Ectodermal cell (in vitro differentiated cells): ENCODE results near the gene PEAK1.

ENCODE experiments used
- H3K27ac ChIP-seq: 2 replicates; pipeline ENCODE4 v1.7.0; 2013; ENCODE audit warnings: mild to moderate bottlenecking, low read depth, low read length; ENCODE audit not compliant: insufficient read depth, poor library complexity, severe bottlenecking
- H3K27me3 ChIP-seq: 2 replicates; pipeline ENCODE4 v1.7.0; 2013; ENCODE audit warnings: mild to moderate bottlenecking, low read length; ENCODE audit not compliant: insufficient read depth, control insufficient read depth, poor library complexity, severe bottlenecking
- H3K36me3 ChIP-seq: one replicate; pipeline ENCODE4 v1.7.0; 2013; ENCODE audit warnings: low read length; ENCODE audit not compliant: control insufficient read depth, insufficient read depth
- H3K4me1 ChIP-seq: one replicate; pipeline ENCODE4 v1.7.0; 2013; ENCODE audit warnings: low read length; ENCODE audit not compliant: control insufficient read depth, insufficient read depth
- H3K4me3 ChIP-seq: 2 replicates; pipeline ENCODE4 v1.7.0; 2013; ENCODE audit warnings: low read depth, low read length, control low read depth; ENCODE audit not compliant: insufficient read depth
- H3K9me3 ChIP-seq: 2 replicates; pipeline ENCODE4 v1.7.0; 2013; ENCODE audit warnings: mild to moderate bottlenecking, low read length, moderate library complexity; ENCODE audit not compliant: control insufficient read depth
- WGBS, 2 experiments: methylation state at CpG; one replicate each; pipeline ENCODE4 v1.1.7; 2013; ENCODE audit warnings: missing lambda C conversion rate in 2 of 2; 5-methylcytosine and 5-hydroxymethylcytosine counted together

Gene PEAK1

GRCh38 chr15:77126529-77127326, 293.2 kb downstream of the PEAK1 start:
- Histone ChIP-seq H3K9me3 (no peaks in the 10 kb centered on the region), H3K27me3 (no peaks in the 10 kb centered on the region), H3K36me3 (no peaks in the 10 kb centered on the region), H3K4me1 (no peaks in the 10 kb centered on the region), H3K4me3 (no peak overlapping the region), H3K27ac (no peak overlapping the region)
- WGBS, 2 experiments = 92 to 96% methylated on average over 3 of the region's 3 CpGs

DNA sequence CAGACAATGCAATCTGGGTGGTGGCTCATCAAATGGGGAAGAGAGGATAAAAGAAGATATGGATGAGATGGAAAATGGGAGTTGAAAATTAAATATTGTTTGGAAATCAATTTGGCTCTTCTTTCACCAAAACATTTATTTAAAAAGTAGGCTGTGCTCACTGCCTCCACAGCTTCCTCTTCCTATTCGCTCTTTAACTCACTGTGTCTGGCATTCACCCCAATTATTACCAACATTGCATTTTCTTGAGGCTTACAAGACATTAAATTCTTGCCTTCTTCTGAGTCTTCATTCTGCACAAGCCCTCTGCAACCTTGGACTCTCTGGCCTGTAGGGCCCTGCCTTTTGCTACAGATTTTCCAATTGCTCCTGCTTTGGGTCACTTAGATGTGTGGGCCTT, 296.1 kb downstream of the PEAK1 start:
- no peaks in the 10 kb centered on the region for H3K36me3 ChIP-seq
- H3K4me3 ChIP-seq = no peak overlapping the region
- no peak overlapping the region for H3K27ac ChIP-seq
- no peaks in the 10 kb centered on the region for H3K27me3 ChIP-seq
- 93% methylated on average over 1 of the region's 1 CpG for WGBS, 2 experiments
- H3K4me1 ChIP-seq = no peaks in the 10 kb centered on the region
- no peaks in the 10 kb centered on the region for H3K9me3 ChIP-seq

DNA sequence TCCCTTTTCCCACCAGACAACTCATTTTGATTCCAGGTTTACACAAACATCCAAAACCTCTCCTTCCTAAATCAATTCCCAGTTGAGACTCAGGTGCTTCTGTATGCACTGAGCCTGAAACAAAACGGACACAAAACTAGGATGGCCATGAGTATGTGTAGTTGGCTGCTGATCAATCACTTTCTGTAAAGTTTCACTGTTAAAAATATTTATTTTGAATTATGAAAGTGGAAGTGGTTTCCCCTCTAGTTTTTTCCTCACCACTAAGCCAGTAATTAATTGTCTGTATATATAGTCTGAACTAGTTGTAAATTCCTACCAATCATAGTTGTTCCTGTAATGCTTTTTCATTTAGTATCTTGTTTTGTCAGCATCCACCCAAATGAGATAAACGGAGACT, 297.3 kb downstream of the PEAK1 start:
- 89 to 93% methylated on average over 2 of the region's 2 CpGs for WGBS, 2 experiments
- Histone ChIP-seq H3K36me3 (no peaks in the 10 kb centered on the region), H3K4me3 (no peak overlapping the region), H3K27ac (no peak overlapping the region), H3K27me3 (no peaks in the 10 kb centered on the region), H3K4me1 (no peaks in the 10 kb centered on the region), H3K9me3 (no peaks in the 10 kb centered on the region)

DNA sequence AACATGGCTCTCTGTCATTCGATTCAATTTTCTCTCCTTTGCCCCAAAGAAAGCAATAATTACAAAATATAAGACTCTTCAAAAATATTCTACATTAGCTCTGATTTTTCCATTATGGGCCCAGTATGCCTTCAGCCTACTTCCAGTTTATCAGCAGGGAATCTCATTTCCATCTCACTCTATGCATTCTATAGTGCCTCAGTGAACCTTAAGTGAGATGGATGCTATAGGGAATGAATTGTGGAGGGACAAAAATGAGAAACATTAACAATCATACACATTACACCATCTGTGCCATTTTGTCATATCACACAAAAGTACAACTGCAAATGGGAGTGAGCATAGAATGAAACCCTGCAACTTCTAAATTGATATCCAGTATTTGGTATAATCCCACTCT, 298.3 kb downstream of the PEAK1 start:
- H3K27me3 ChIP-seq = no peaks in the 10 kb centered on the region
- no peaks in the 10 kb centered on the region for H3K4me1 ChIP-seq
- WGBS, 2 experiments = 82 to 94% methylated on average over 1 of the region's 1 CpG
- no peak overlapping the region for H3K27ac ChIP-seq
- H3K4me3 ChIP-seq = no peak overlapping the region
- no peaks in the 10 kb centered on the region for H3K9me3 ChIP-seq
- H3K36me3 ChIP-seq = no peaks in the 10 kb centered on the region

DNA sequence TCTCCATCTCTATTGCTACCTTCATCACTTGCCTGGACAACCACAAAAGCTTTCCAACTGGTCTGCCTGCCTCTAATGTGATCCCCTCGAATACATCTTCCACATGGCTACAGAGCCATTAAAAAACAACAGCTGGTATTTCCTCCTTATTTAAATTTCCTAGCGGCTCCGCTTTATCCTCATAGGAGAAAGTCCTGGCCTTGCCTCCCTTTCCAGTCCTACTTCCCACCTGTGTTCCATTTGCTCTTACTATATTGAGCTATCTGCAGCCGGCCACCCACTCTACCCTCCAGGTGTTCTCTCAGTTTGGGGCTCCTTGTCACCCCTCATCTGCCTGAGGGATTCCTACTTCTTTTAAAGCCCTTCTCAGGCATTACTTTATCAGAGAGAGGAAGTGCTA, 299.3 kb downstream of the PEAK1 start:
- H3K36me3 ChIP-seq = no peaks in the 10 kb centered on the region
- 85 to 86% methylated on average over 4 of the region's 4 CpGs for WGBS, 2 experiments
- H3K4me3 ChIP-seq = no peak overlapping the region
- H3K27me3 ChIP-seq = no peaks in the 10 kb centered on the region
- H3K4me1 ChIP-seq = no peaks in the 10 kb centered on the region
- H3K27ac ChIP-seq = no peak overlapping the region
- no peaks in the 10 kb centered on the region for H3K9me3 ChIP-seq

GRCh38 chr15:77119446-77119845, 300.5 kb downstream of the PEAK1 start:
- WGBS, 2 experiments = 84 to 88% methylated on average over 1 of the region's 1 CpG
- H3K9me3 ChIP-seq = no peaks in the 10 kb centered on the region
- no peaks in the 10 kb centered on the region for H3K4me1 ChIP-seq
- H3K27me3 ChIP-seq = no peaks in the 10 kb centered on the region
- H3K27ac ChIP-seq = no peak overlapping the region
- H3K4me3 ChIP-seq = no peak overlapping the region
- H3K36me3 ChIP-seq = no peaks in the 10 kb centered on the region

- no peak overlapping the region for H3K4me3 ChIP-seq
- WGBS, 2 experiments = 81 to 86% methylated on average over 3 of the region's 3 CpGs
These were observed 301.0 kb downstream of the PEAK1 start for GRCh38 chr15:77118882-77119321.

GRCh38 chr15:77115179-77115578, 304.7 kb downstream of the PEAK1 start:
- Histone ChIP-seq H3K9me3 (no peaks in the 10 kb centered on the region), H3K27me3 (no peaks in the 10 kb centered on the region), H3K27ac (no peak overlapping the region), H3K36me3 (no peaks in the 10 kb centered on the region), H3K4me1 (no peaks in the 10 kb centered on the region), H3K4me3 (no peak overlapping the region)
- WGBS, 2 experiments = 92% methylated on average over 4 of the region's 4 CpGs

More at GRCh38 chr15:77118882-77119321, 301.0 kb downstream of the PEAK1 start:
- Histone ChIP-seq H3K9me3 (no peaks in the 10 kb centered on the region), H3K36me3 (no peaks in the 10 kb centered on the region), H3K4me1 (no peaks in the 10 kb centered on the region), H3K27ac (no peak overlapping the region), H3K27me3 (no peaks in the 10 kb centered on the region)

DNA sequence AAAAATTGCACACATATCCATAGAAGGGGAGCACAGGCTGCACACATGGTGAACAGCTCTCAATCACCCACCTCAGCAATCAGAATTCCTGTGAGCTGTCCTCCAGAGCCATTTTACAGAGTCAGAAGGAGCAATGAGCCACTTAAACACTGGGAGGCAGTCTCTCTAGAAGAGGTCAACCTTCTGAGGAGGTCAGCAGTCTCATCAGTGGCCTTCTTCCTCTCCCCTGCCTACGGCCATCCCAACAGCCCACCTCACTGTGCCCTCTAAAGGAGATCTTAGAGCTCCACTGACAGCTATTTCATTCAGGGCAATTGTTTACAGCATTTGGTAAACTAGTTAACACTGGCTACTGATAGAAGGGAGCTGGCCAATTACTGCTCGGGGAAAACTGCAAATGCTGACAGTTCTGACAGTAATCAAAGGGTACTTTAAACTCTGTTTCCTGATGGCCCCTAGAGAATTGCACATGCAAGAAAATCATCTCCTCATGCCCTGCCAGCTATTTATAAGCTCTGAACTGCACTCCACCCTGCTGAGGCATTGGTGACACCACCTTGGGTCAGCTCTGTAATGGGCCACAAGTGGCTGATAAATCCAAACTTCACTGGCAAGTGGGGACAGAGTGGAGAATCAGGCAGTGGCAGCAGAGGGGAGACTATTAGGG, 306.9 kb downstream of the PEAK1 start:
- no peaks in the 10 kb centered on the region for H3K27me3 ChIP-seq
- no peaks in the 10 kb centered on the region for H3K9me3 ChIP-seq
- H3K4me1 ChIP-seq = no peaks in the 10 kb centered on the region
- H3K36me3 ChIP-seq = no peaks in the 10 kb centered on the region
- no peak overlapping the region for H3K4me3 ChIP-seq
- WGBS, 2 experiments = 67 to 81% methylated on average over 2 of the region's 2 CpGs
- H3K27ac ChIP-seq = no peak overlapping the region

DNA sequence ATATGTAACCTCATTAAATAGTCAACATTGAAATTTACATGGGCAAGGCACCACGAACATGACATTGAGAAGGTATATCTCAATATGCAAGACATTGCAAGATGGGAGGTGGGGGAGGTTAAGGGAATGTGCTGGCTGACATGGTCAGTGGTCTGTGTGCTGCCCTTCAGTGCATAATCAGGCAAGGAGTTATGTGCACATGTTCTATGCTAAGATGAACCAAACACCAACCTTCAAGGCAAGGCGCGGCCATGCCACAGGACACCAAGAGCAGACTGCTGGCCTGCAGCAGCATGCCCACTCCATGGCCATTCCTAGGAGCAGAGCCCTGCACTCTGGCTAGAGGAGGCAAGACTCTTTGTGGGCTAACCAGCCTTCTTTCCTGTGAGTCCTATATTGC, 308.1 kb downstream of the PEAK1 start:
- H3K27me3 ChIP-seq = no peaks in the 10 kb centered on the region
- H3K4me1 ChIP-seq = peaks cover 9% of the 10 kb centered on the region
- H3K36me3 ChIP-seq = no peaks in the 10 kb centered on the region
- H3K9me3 ChIP-seq = no peaks in the 10 kb centered on the region
- WGBS, 2 experiments = 92 to 97% methylated on average over 3 of the region's 3 CpGs
- no peak overlapping the region for H3K4me3 ChIP-seq
- no peak overlapping the region for H3K27ac ChIP-seq
